ENCODE results near the gene CRHR2. TPM values are rescaled to one million over a fixed set of nuclear protein-coding genes. Genes with fewer than 3 reads are reported as not detected.

The CRHR2 gene
- total RNA-seq, 5 donors from 2014 or later (not counting 1 experiment from before 2014, with no cell fraction given) = 0.09 TPM; not detected in 4

DNA sequence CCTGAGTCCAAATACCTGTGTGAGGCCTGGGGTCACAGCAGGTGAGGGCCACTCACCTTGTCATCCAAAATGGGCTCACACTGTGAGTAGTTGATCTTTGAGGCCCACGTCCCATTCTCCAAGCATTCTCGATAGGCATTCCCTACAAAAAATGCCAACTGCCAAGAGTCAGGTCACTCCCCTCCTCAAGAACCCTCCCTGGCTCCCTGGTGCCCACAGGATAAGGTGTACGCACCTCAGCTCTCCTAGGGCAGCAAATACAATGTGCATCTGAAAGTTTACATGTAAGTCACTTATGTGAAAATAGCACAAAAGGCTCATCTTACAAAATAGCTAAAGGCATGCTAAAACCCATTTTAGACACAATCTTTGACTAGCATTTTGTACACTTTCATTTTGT lies 15.1 kb downstream of the CRHR2 start:
- Mint-ChIP-seq H3K9me3 (no peaks in the 10 kb centered on the region), H3K27ac (no peak overlapping the region), H3K4me3 (no peak overlapping the region), H3K27me3 (peaks cover 5% of the 10 kb centered on the region in 2 donors), H3K36me3 (no peaks in the 10 kb centered on the region), H3K4me1 (no peaks in the 10 kb centered on the region)
- Histone ChIP-seq H3K9me3 (no peaks in the 10 kb centered on the region), H3K4me3 (ENCODE audit: control insufficient read depth in 1 of 2, extremely low read depth in 1 of 2, low read length in 1 of 2) (no peak overlapping the region), H3K27ac (ENCODE audit: low read length) (no peak overlapping the region), H3K27me3 (replicated peaks in 1 of 2; ENCODE audit: control insufficient read depth in 2 of 2, extremely low read depth in 1 of 2, insufficient read depth in 2 of 2, low read length in 1 of 2) (peaks cover 0 to 25% of the 10 kb centered on the region in 2 experiments), H3K4me1 (ENCODE audit: control insufficient read depth in 1 of 2, extremely low read depth in 1 of 2, insufficient read depth in 2 of 2, low read length in 2 of 2) (no peaks in the 10 kb centered on the region), H3K36me3 (ENCODE audit: control insufficient read depth in 2 of 2, extremely low read depth in 1 of 2, insufficient read depth in 1 of 2, low read length in 1 of 2) (no peaks in the 10 kb centered on the region)
- ChIA-PET POLR2A (no interaction called here), CTCF (interaction anchor here in 1 of 2 donors (1.6 kb wide), 1 partner anchor 15 kb away, joined by 3 read pairs; the partner anchor contains the start of gene CRHR2)
- ATAC-seq (replicated peaks in 1 of 4) = no peak
- no peak for DNase-seq
- WGBS (ENCODE audit: insufficient coverage) = 86% methylated on average over 1 of the region's 3 CpGs

DNA sequence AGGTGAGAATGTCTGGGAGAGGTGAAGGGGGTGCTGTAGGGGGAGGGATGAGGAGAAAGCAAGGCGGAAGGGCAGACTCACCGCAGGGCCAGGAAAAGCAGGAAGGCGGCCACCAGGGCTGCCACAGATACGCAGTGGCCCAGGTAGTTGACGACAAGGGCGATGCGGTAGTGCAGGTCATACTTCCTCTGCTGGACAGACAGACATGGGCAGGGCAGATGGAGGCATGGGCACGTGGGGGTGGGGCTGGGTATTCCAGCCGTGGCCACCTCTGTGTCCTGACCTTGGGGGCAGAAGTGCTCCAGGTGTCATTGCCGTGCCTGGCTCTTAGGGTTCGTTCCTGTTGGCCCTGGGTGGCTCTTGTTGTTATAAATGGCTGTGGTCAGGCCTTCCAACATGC lies 16.8 kb downstream of the CRHR2 start:
- Mint-ChIP-seq H3K9me3 (no peaks in the 10 kb centered on the region), H3K36me3 (no peaks in the 10 kb centered on the region), H3K27me3 (peaks cover 0 to 4% of the 10 kb centered on the region in 2 donors), H3K27ac (no peak overlapping the region), H3K4me1 (no peaks in the 10 kb centered on the region), H3K4me3 (no peak overlapping the region)
- CTCF ChIA-PET = no interaction called here
- no peak for DNase-seq
- POLR2A ChIA-PET = no interaction called here
- no peak for ATAC-seq (replicated peaks in 1 of 4)
- Histone ChIP-seq H3K4me1 (ENCODE audit: control insufficient read depth in 1 of 2, extremely low read depth in 1 of 2, insufficient read depth in 2 of 2, low read length in 2 of 2) (no peaks in the 10 kb centered on the region), H3K27me3 (replicated peaks in 1 of 2; ENCODE audit: control insufficient read depth in 2 of 2, extremely low read depth in 1 of 2, insufficient read depth in 2 of 2, low read length in 1 of 2) (peaks cover 0 to 23% of the 10 kb centered on the region in 2 experiments), H3K27ac (ENCODE audit: low read length) (no peak overlapping the region), H3K4me3 (ENCODE audit: control insufficient read depth in 1 of 2, extremely low read depth in 1 of 2, low read length in 1 of 2) (no peak overlapping the region), H3K9me3 (no peaks in the 10 kb centered on the region), H3K36me3 (ENCODE audit: control insufficient read depth in 2 of 2, extremely low read depth in 1 of 2, insufficient read depth in 1 of 2, low read length in 1 of 2) (no peaks in the 10 kb centered on the region)
- 83% methylated on average over 8 of the region's 11 CpGs for WGBS (ENCODE audit: insufficient coverage)

GRCh38 chr7:30665043-30665442 lies 17.2 kb downstream of the CRHR2 start:
- Mint-ChIP-seq H3K27me3 (peaks cover 0 to 4% of the 10 kb centered on the region in 2 donors), H3K4me3 (no peak overlapping the region), H3K36me3 (no peaks in the 10 kb centered on the region), H3K27ac (no peak overlapping the region), H3K9me3 (no peaks in the 10 kb centered on the region), H3K4me1 (no peaks in the 10 kb centered on the region)
- WGBS (ENCODE audit: insufficient coverage) = 82% methylated on average over 7 of the region's 8 CpGs
- ChIA-PET CTCF (no interaction called here), POLR2A (no interaction called here)
- H3K27me3 ChIP-seq (replicated peaks in 1 of 2; ENCODE audit: control insufficient read depth in 2 of 2, extremely low read depth in 1 of 2, insufficient read depth in 2 of 2, low read length in 1 of 2) = peaks cover 0 to 21% of the 10 kb centered on the region in 2 experiments
- ATAC-seq (replicated peaks in 1 of 4) = no peak
- H3K36me3 ChIP-seq (ENCODE audit: control insufficient read depth in 2 of 2, extremely low read depth in 1 of 2, insufficient read depth in 1 of 2, low read length in 1 of 2) = no peaks in the 10 kb centered on the region
- no peak overlapping the region for H3K4me3 ChIP-seq (ENCODE audit: control insufficient read depth in 1 of 2, extremely low read depth in 1 of 2, low read length in 1 of 2)
- no peak for DNase-seq
- H3K4me1 ChIP-seq (ENCODE audit: control insufficient read depth in 1 of 2, extremely low read depth in 1 of 2, insufficient read depth in 2 of 2, low read length in 2 of 2) = no peaks in the 10 kb centered on the region
- H3K27ac ChIP-seq (ENCODE audit: low read length) = no peak overlapping the region
- H3K9me3 ChIP-seq = no peaks in the 10 kb centered on the region

GRCh38 chr7:30664184-30664885 lies 17.9 kb downstream of the CRHR2 start:
- Histone ChIP-seq H3K36me3 (ENCODE audit: control insufficient read depth in 2 of 2, extremely low read depth in 1 of 2, insufficient read depth in 1 of 2, low read length in 1 of 2) (no peaks in the 10 kb centered on the region), H3K27me3 (replicated peaks in 1 of 2; ENCODE audit: control insufficient read depth in 2 of 2, extremely low read depth in 1 of 2, insufficient read depth in 2 of 2, low read length in 1 of 2) (peaks cover 0 to 20% of the 10 kb centered on the region in 2 experiments), H3K9me3 (no peaks in the 10 kb centered on the region), H3K4me1 (ENCODE audit: control insufficient read depth in 1 of 2, extremely low read depth in 1 of 2, insufficient read depth in 2 of 2, low read length in 2 of 2) (no peaks in the 10 kb centered on the region), H3K27ac (ENCODE audit: low read length) (no peak overlapping the region), H3K4me3 (ENCODE audit: control insufficient read depth in 1 of 2, extremely low read depth in 1 of 2, low read length in 1 of 2) (no peak overlapping the region)
- peaks cover 0 to 4% of the 10 kb centered on the region in 2 donors for H3K27me3 Mint-ChIP-seq
- DNase-seq = no peak
- H3K4me3 Mint-ChIP-seq = no peak overlapping the region
- no peaks in the 10 kb centered on the region for H3K9me3 Mint-ChIP-seq
- H3K36me3 Mint-ChIP-seq = no peaks in the 10 kb centered on the region
- ChIA-PET POLR2A (interaction anchor here in 1 of 2 donors (0.5 kb wide), 1 partner anchor 34 kb away, joined by 3 read pairs; no protein-coding TSS in a partner anchor), CTCF (no interaction called here)
- no peak for ATAC-seq (replicated peaks in 1 of 4)
- WGBS (ENCODE audit: insufficient coverage) = no CpG with 5 or more reads among the region's 2 CpGs
- no peaks in the 10 kb centered on the region for H3K4me1 Mint-ChIP-seq
- no peak overlapping the region for H3K27ac Mint-ChIP-seq

- ATAC-seq (replicated peaks in 1 of 4) (no peak), DNase-seq (no peak)
- no peaks in the 10 kb centered on the region for H3K36me3 Mint-ChIP-seq
- Histone ChIP-seq H3K9me3 (no peaks in the 10 kb centered on the region), H3K4me3 (ENCODE audit: control insufficient read depth in 1 of 2, extremely low read depth in 1 of 2, low read length in 1 of 2) (no peak overlapping the region), H3K27me3 (replicated peaks in 1 of 2; ENCODE audit: control insufficient read depth in 2 of 2, extremely low read depth in 1 of 2, insufficient read depth in 2 of 2, low read length in 1 of 2) (peaks cover 0 to 19% of the 10 kb centered on the region in 2 experiments), H3K4me1 (ENCODE audit: control insufficient read depth in 1 of 2, extremely low read depth in 1 of 2, insufficient read depth in 2 of 2, low read length in 2 of 2) (no peaks in the 10 kb centered on the region), H3K27ac (ENCODE audit: low read length) (no peak overlapping the region), H3K36me3 (ENCODE audit: control insufficient read depth in 2 of 2, extremely low read depth in 1 of 2, insufficient read depth in 1 of 2, low read length in 1 of 2) (no peaks in the 10 kb centered on the region)
- ChIA-PET CTCF (interaction anchor here (0.5 to 1.7 kb wide), 3 partner anchors 15 to 318 kb away, joined by 3 to 11 read pairs (median 5); no protein-coding TSS in a partner anchor), POLR2A (no interaction called here)
- WGBS (ENCODE audit: insufficient coverage) = no CpG with 5 or more reads among the region's 4 CpGs
- H3K27me3 Mint-ChIP-seq = peaks cover 0 to 4% of the 10 kb centered on the region in 2 donors
- no peaks in the 10 kb centered on the region for H3K9me3 Mint-ChIP-seq
- H3K4me3 Mint-ChIP-seq = no peak overlapping the region
- H3K4me1 Mint-ChIP-seq = no peaks in the 10 kb centered on the region
- no peak overlapping the region for H3K27ac Mint-ChIP-seq
These were observed 18.8 kb downstream of the CRHR2 start for GRCh38 chr7:30663414-30663813.

DNA sequence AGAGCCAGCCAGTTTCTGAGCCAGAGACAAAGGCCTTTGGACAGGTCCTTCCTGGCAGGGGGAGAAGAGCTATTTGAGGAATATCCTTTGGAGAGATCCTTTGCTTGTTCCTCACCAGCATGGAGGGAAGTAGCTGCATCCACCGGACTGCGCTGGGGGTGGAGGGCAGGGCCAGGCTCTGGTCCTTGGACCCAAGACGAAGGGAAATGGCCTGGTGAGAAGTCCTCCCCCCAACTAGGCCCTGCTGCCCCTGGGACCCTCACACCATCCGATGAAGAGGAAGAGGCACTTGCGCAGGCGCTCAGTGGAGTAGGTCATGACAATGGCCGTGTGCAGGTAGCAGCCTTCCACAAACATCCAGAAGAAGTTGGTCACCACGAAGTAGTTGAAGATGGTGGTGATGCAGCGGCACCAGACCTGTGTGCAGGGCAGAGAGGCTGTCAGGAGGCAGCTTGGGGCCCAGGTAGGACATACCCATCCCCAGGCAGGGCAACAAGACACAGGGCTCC lies 19.8 kb downstream of the CRHR2 start:
- Mint-ChIP-seq H3K4me3 (no peak overlapping the region), H3K27ac (no peak overlapping the region), H3K36me3 (no peaks in the 10 kb centered on the region), H3K9me3 (no peaks in the 10 kb centered on the region), H3K4me1 (no peaks in the 10 kb centered on the region), H3K27me3 (peaks cover 0 to 4% of the 10 kb centered on the region in 2 donors)
- no peaks in the 10 kb centered on the region for H3K9me3 ChIP-seq
- peaks cover 0 to 19% of the 10 kb centered on the region in 2 experiments for H3K27me3 ChIP-seq (replicated peaks in 1 of 2; ENCODE audit: control insufficient read depth in 2 of 2, extremely low read depth in 1 of 2, insufficient read depth in 2 of 2, low read length in 1 of 2)
- no peak for ATAC-seq (replicated peaks in 1 of 4)
- POLR2A ChIA-PET = interaction anchor here in 1 of 2 donors (0.6 kb wide), 1 partner anchor 52 kb away, joined by 3 read pairs; no protein-coding TSS in a partner anchor
- DNase-seq = no peak
- H3K36me3 ChIP-seq (ENCODE audit: control insufficient read depth in 2 of 2, extremely low read depth in 1 of 2, insufficient read depth in 1 of 2, low read length in 1 of 2) = no peaks in the 10 kb centered on the region
- no peak overlapping the region for H3K4me3 ChIP-seq (ENCODE audit: control insufficient read depth in 1 of 2, extremely low read depth in 1 of 2, low read length in 1 of 2)
- CTCF ChIA-PET = interaction anchor here in 1 of 2 donors (1.7 kb wide), 1 partner anchor 78 kb away, joined by 5 read pairs; no protein-coding TSS in a partner anchor
- H3K27ac ChIP-seq (ENCODE audit: low read length) = no peak overlapping the region
- H3K4me1 ChIP-seq (ENCODE audit: control insufficient read depth in 1 of 2, extremely low read depth in 1 of 2, insufficient read depth in 2 of 2, low read length in 2 of 2) = no peaks in the 10 kb centered on the region
- 85% methylated on average over 5 of the region's 9 CpGs for WGBS (ENCODE audit: insufficient coverage)

All from T-cell (primary cell).